ENCODE data around the gene STING1. TPM values are rescaled to one million over a fixed set of nuclear protein-coding genes. Genes with fewer than 3 reads are reported as not detected.

Gene STING1
- total and polyA plus RNA-seq, 7 donors: 4.4 to 13.2 (median 7.1) TPM

GRCh38 chr5:139468421-139468931 lies 14.1 kb downstream of the STING1 start:
- peaks cover 3% of the 10 kb centered on the region for H3K4me1 ChIP-seq
- peak overlapping the region; percentile 30 for H3K27ac ChIP-seq
- H3K36me3 ChIP-seq (ENCODE audit: insufficient read depth in 1 of 2, low read depth in 1 of 2): no peaks in the 10 kb centered on the region
- no peak for DNase-seq
- no peaks in the 10 kb centered on the region for H3K27me3 ChIP-seq (ENCODE audit: insufficient read depth in 3 of 3, low read length in 2 of 3)
- WGBS, 3 donors: 66 to 85% (median 71%) methylated on average over 8 of the region's 8 CpGs
- ATAC-seq: peak; percentile 18 to 64 (median 51)
- no peak for TF ChIP-seq CTCF (IDR thresholded peaks at IDR 0.05)
- intact Hi-C loops (cut with DNase I): no loop called here
- H3K9me3 ChIP-seq: no peaks in the 10 kb centered on the region
- H3K4me3 ChIP-seq: no peak overlapping the region

- Histone ChIP-seq H3K27me3 (ENCODE audit: insufficient read depth in 3 of 3, low read length in 2 of 3) (no peaks in the 10 kb centered on the region), H3K27ac (peak within 1 kb of the TSS; percentile 65), H3K4me3 (peak within 1 kb of the TSS; percentile 58), H3K4me1 (no peaks in the 10 kb centered on the region), H3K9me3 (no peaks in the 10 kb centered on the region), H3K36me3 (ENCODE audit: insufficient read depth in 1 of 2, low read depth in 1 of 2) (no peaks in the 10 kb centered on the region)
- WGBS, 3 donors: 71 to 75% (median 73%) methylated on average over 10 of the region's 10 CpGs
- no peak for TF ChIP-seq CTCF (IDR thresholded peaks at IDR 0.05)
- DNase-seq (no peak), ATAC-seq (peak in 3 of 4 donors; percentile 29 to 49 (median 47))
- intact Hi-C loops (cut with DNase I): no loop called here
Observed at GRCh38 chr5:139462586-139463276, 19.8 kb downstream of the STING1 start, which contains the start of gene ECSCR. TSS of gene ECSCR (minus strand) at chr5:139462743. CDS start at chr5:139462670, 73 bp downstream.

GRCh38 chr5:139461698-139462097 lies 20.9 kb downstream of the STING1 start:
- WGBS, 3 donors: 73 to 77% (median 76%) methylated on average over 5 of the region's 5 CpGs
- DNase-seq: no peak
- peak in 3 of 4 donors; percentile 33 to 49 (median 40) for ATAC-seq
- Histone ChIP-seq H3K36me3 (ENCODE audit: insufficient read depth in 1 of 2, low read depth in 1 of 2) (no peaks in the 10 kb centered on the region), H3K27me3 (ENCODE audit: insufficient read depth in 3 of 3, low read length in 2 of 3) (no peaks in the 10 kb centered on the region), H3K9me3 (no peaks in the 10 kb centered on the region), H3K4me1 (no peaks in the 10 kb centered on the region), H3K4me3 (peak overlapping the region; percentile 58), H3K27ac (peak overlapping the region; percentile 65)
- intact Hi-C loops (cut with DNase I): no loop called here
- TF ChIP-seq CTCF (IDR thresholded peaks at IDR 0.05): no peak

- H3K9me3 ChIP-seq: no peaks in the 10 kb centered on the region
- ATAC-seq (no peak), DNase-seq (no peak)
- no peaks in the 10 kb centered on the region for H3K4me1 ChIP-seq
- H3K4me3 ChIP-seq: peak overlapping the region; percentile 58
- TF ChIP-seq CTCF (IDR thresholded peaks at IDR 0.05): no peak
- H3K36me3 ChIP-seq (ENCODE audit: insufficient read depth in 1 of 2, low read depth in 1 of 2): no peaks in the 10 kb centered on the region
- no peak overlapping the region for H3K27ac ChIP-seq
- intact Hi-C loops (cut with DNase I): no loop called here
- no peaks in the 10 kb centered on the region for H3K27me3 ChIP-seq (ENCODE audit: insufficient read depth in 3 of 3, low read length in 2 of 3)
- 76 to 84% (median 79%) methylated on average over 7 of the region's 7 CpGs for WGBS, 3 donors
Observed at GRCh38 chr5:139461176-139461575, 21.4 kb downstream of the STING1 start.
